Astrocyte of the spinal cord (primary cell): Measurements from ENCODE around the gene LIME1.

Experiments used
- DNase-seq: peaks from one replicate; pipeline ENCODE4 v3.0.0; 2011; ENCODE audit warnings: low read depth, low spot score
- H3K4me3 ChIP-seq: 2 replicates; pipeline ENCODE4 v1.5.1; 2011; ENCODE audit warnings: low read depth, mild to moderate bottlenecking, low read length, moderate library complexity
- in situ Hi-C: cut with HindIII; loops from 2 replicates; pipeline ENCODE4 v1.10.0; 2017; ENCODE audit warnings: low sequenced_read_pairs
- TF ChIP-seq, protein P1 (sequence below): IDR thresholded peaks from 2 replicates; pipeline ENCODE4 v1.5.1; 2012; ENCODE audit warnings: low read depth, mild to moderate bottlenecking, low read length, inconsistent platforms

The LIME1 gene

GRCh38 chr20:63737945-63738686, 1.7 kb downstream of the LIME1 start:
- TF ChIP-seq, protein P1, sequence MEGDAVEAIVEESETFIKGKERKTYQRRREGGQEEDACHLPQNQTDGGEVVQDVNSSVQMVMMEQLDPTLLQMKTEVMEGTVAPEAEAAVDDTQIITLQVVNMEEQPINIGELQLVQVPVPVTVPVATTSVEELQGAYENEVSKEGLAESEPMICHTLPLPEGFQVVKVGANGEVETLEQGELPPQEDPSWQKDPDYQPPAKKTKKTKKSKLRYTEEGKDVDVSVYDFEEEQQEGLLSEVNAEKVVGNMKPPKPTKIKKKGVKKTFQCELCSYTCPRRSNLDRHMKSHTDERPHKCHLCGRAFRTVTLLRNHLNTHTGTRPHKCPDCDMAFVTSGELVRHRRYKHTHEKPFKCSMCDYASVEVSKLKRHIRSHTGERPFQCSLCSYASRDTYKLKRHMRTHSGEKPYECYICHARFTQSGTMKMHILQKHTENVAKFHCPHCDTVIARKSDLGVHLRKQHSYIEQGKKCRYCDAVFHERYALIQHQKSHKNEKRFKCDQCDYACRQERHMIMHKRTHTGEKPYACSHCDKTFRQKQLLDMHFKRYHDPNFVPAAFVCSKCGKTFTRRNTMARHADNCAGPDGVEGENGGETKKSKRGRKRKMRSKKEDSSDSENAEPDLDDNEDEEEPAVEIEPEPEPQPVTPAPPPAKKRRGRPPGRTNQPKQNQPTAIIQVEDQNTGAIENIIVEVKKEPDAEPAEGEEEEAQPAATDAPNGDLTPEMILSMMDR, result no peak
- no peak overlapping the region for H3K4me3 ChIP-seq
- no peak for DNase-seq
- in situ Hi-C loops, result no loop called here

DNA sequence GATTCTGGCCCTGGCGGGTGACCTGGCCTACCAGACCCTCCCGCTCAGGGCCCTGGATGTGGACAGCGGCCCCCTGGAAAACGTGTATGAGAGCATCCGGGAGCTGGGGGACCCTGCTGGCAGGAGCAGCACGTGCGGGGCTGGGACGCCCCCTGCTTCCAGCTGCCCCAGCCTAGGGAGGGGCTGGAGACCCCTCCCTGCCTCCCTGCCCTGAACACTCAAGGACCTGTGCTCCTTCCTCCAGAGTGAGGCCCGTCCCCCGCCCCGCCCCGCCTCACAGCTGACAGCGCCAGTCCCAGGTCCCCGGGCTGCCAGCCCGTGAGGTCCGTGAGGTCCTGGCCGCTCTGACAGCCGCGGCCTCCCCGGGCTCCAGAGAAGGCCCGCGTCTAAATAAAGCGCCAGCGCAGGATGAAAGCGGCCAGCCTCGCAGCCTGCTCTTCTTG, 2.2 kb downstream of the LIME1 start:
- no peak overlapping the region for H3K4me3 ChIP-seq
- peak; percentile 28 for DNase-seq
- TF ChIP-seq, protein P1, result no peak
- in situ Hi-C loops, result no loop called here

DNA sequence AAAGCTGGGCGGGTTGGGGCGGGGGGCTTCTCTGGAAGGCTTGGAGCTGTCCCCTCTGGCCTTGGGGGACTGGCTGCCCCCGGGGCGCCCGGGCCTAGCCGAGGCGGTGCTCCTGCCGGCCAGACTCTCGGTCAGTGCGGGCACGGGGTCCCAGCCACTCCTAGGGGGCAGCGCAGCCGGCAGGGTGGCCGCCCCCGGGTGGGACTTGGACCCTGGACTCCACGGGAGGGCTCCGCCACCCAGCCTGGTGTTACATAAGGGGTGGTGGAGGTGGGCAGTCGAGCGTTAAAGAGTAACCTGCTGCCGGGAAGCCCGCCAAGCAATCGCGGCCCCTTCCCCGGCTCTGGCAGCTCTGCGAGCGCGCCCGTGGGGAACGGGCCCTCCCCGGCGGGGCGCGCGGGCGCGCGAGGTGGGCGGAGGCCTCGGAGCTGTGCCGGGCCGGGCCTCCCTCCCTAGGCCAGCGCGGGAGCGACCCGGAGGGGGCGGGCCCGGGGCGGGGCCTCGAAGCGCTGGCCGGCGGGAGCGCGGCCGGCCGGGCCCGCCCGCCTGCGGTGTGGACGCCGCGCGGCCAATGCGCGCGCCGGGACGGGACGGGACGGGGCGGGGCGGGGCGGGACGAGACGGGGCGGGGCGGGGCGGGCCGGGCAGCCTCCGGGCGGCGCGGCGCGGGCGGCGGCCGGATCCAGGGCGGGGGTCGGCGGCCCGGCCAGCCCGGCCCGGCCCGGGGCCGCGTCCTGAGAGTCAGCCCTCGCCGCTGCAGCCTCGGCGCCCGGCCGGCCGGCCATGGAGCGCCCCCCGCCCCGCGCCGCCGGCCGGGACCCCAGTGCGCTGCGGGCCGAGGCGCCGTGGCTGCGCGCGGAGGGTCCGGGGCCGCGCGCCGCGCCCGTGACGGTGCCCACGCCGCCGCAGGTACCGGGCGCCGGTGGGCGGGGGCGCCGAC, 2.9 kb downstream of the LIME1 start, which contains the start of gene SLC2A4RG:
TSS of gene SLC2A4RG (plus strand) at position 647 of the 940 bp plus-strand sequence. CDS start at position 784, 137 bp downstream.
- peak; percentile 47 for DNase-seq
- TF ChIP-seq, protein P1, result no peak
- in situ Hi-C loops, result no loop called here
- peak within 1 kb of the TSS; percentile 69 for H3K4me3 ChIP-seq

DNA sequence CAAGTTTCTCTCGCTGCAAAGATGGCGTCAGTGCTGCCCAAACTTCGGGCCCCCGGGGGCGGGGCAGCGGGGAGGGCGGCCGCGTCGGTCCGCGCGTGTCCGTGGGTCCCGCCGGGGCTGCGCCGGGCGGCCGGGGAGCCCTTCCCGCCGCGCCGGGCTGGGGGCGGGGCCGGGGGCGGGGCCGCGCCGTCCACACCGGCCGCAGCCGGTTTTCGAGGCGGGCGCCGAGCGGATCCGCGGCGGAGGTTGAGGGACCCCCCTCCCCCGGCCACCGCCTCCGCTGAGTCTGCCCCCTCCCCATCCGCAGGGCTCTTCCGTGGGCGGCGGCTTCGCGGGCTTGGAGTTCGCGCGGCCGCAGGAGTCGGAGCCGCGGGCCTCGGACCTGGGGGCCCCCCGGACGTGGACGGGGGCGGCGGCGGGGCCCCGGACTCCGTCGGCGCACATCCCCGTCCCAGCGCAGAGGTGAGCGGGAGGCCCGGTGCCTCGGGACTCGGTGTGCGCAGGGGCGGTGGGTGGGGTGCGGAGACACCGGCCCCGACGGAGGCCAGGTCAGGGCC, 3.7 kb downstream of the LIME1 start:
- DNase-seq, result peak; percentile 25
- TF ChIP-seq, protein P1, result no peak
- H3K4me3 ChIP-seq, result peak overlapping the region; percentile 69
- in situ Hi-C loops, result no loop called here

- TF ChIP-seq, protein P1, result peak; percentile 26
- in situ Hi-C loops, result no loop called here
- H3K4me3 ChIP-seq, result peak overlapping the region; percentile 69
- DNase-seq, result peak; percentile 91
Measured at GRCh38 chr20:63740627-63741353, 4.3 kb downstream of the LIME1 start.

DNA sequence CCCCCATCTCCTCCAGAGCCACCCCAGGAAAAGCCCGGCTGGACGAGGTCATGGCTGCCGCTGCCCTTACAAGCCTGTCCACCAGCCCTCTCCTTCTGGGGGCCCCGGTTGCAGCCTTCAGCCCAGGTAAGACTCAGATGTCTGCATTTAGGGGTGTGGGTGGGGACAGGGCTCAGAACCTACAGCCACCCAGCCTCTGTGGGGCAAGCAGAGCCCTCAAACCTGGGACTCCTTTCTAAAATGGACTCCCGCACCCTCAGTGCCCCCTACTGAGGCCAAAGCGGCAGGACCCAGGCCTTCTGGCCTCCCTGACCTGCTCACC, 4.9 kb downstream of the LIME1 start:
- H3K4me3 ChIP-seq, result peak overlapping the region; percentile 69
- no peak for DNase-seq
- in situ Hi-C loops, result no loop called here
- TF ChIP-seq, protein P1, result no peak
